ENCODE results near the gene KDM4B. TPM values are rescaled to one million over a fixed set of nuclear protein-coding genes. Genes with fewer than 3 reads are reported as not detected.
A peak's percentile ranks its signal among the peaks of the same experiment; 100 is the strongest.

Gene KDM4B
- total and polyA plus RNA-seq, 2 of the 8 experiments (the other 6 are each of a cell fraction or from before 2014, with no cell fraction given) = 12.0 to 31.9 TPM

DNA sequence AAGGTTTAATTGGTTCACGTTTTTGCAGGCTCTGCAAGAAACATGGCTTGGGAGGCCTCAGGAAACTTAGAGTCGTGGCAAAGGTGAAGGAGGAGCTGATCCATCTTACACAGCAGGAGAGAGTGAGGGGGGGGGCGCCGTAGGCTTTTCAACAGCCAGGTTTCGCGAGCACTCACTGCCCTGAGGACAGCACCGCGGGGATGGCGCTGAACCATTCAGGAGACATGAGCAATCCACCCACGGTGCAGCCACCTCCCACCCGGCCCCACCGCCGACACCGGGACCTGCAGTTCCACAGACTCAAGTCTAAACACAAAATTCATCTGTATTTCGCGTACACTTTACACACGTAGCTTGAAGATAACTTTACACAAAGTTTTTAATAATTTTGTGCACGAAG, 73.6 kb downstream of the KDM4B start:
- Histone ChIP-seq H3K18ac (ENCODE audit: extremely low read depth, low read length) (no peak overlapping the region), H3K56ac (replicated peaks; ENCODE audit: insufficient read length, low read depth, low read length) (no peak overlapping the region), H2AK5ac (ENCODE audit: low read depth, low read length) (no peak overlapping the region), H2AFZ (ENCODE audit: low read length) (no peak overlapping the region), H3K79me1 (ENCODE audit: low read depth, low read length) (0 out of 2 replicates have a peak, but pooled peaks cover 2% of the 10 kb centered on the region), H3K9ac (replicated peaks in 1 of 4; ENCODE audit: extremely low read depth in 1 of 4, low read depth in 3 of 4, low read length in 3 of 4) (no peak overlapping the region; a peak in 1 of 7 replicates), H3K27me3 (replicated peaks in 1 of 4; ENCODE audit: control insufficient read depth in 3 of 4, extremely low read depth in 1 of 4, insufficient read depth in 3 of 4, low read length in 3 of 4) (no peaks in the 10 kb centered on the region), H3K79me2 (ENCODE audit: control insufficient read depth in 1 of 2, insufficient read depth in 2 of 2, low read length in 2 of 2) (peaks cover 0 to 6% of the 10 kb centered on the region in 2 experiments; a peak in 1 of 4 replicates), H2BK20ac (ENCODE audit: low read length) (no peak overlapping the region), H3K27ac (ENCODE audit: low read depth, low read length) (no peak overlapping the region), H3K4me3 (ENCODE audit: extremely low read depth in 1 of 4, insufficient read depth in 2 of 4, low read depth in 3 of 4, low read length in 4 of 4) (no peak overlapping the region), H2BK120ac (replicated peaks; ENCODE audit: low read depth, low read length) (no peak overlapping the region), H3K4me1 (replicated peaks in 1 of 4; ENCODE audit: control insufficient read depth in 3 of 4, insufficient read depth in 4 of 4, low read length in 3 of 4) (no peaks in the 10 kb centered on the region), H3K23me2 (ENCODE audit: low read depth, low read length) (no peaks in the 10 kb centered on the region), H3K23ac (ENCODE audit: insufficient read length) (no peak overlapping the region), H4K8ac (ENCODE audit: extremely low read depth, insufficient read depth, low read length) (no peak overlapping the region), H3K9me3 (ENCODE audit: insufficient read depth in 2 of 2, low read depth in 1 of 2, low read length in 1 of 2) (no peaks in the 10 kb centered on the region), H2BK5ac (ENCODE audit: low read depth, low read length) (no peak overlapping the region), H4K5ac (ENCODE audit: insufficient read length, low read depth, low read length) (no peak overlapping the region), H2BK15ac (ENCODE audit: low read length) (no peak overlapping the region), H3K4me2 (ENCODE audit: insufficient read depth in 1 of 2, low read depth in 2 of 2, low read length in 2 of 2) (no peak overlapping the region), H2BK12ac (ENCODE audit: low read depth, low read length) (no peak overlapping the region), H3K4ac (replicated peaks; ENCODE audit: insufficient read length, low read depth, low read length) (no peak overlapping the region), H4K91ac (replicated peaks; ENCODE audit: insufficient read length, low read length) (no peak overlapping the region), H3K14ac (ENCODE audit: insufficient read length) (no peak overlapping the region), H4K20me1 (replicated peaks in 1 of 2; ENCODE audit: control insufficient read depth in 1 of 2, insufficient read depth in 2 of 2, low read length in 2 of 2) (peaks cover 2 to 15% of the 10 kb centered on the region in 2 experiments), H3K36me3 (ENCODE audit: control insufficient read depth in 2 of 4, insufficient read depth in 4 of 4, low read length in 3 of 4) (peaks cover 5 to 16% (median 9%) of the 10 kb centered on the region in 4 experiments; a peak in 6 of 8 replicates)
- ChIA-PET POLR2A (ENCODE audit: partially characterized antibody) (no interaction called here), CTCF (ENCODE audit: partially characterized antibody) (interaction anchor here (0.6 to 1.7 kb wide), 6 partner anchors 10 to 1176 kb away, joined by 3 to 6 read pairs (median 3); no protein-coding TSS in a partner anchor)
- 90% methylated on average over 17 of the region's 18 CpGs; no CpG with 5 or more reads in 1 of the 2 experiments for WGBS, 2 experiments (ENCODE audit: extremely low coverage in 1 of 2, insufficient coverage in 1 of 2, insufficient read length in 1 of 2, insufficient replicate concordance in 2 of 2, low coverage in 1 of 2, low lambda C conversion rate in 2 of 2, missing lambda C conversion rate in 1 of 2)
- no peak for FAIRE-seq
- DNase-seq (ENCODE audit: low read depth in 1 of 2, low spot score in 2 of 2) = no peak
- peak in 1 of 2 experiments; percentile 37; a peak in 1 of 3 replicates for TF ChIP-seq EP300 (IDR thresholded peaks at IDR 0.05; ENCODE audit: borderline replicate concordance in 1 of 2, low read depth in 2 of 2, low read length in 2 of 2)
- TF ChIP-seq SP4 (IDR thresholded peaks at IDR 0.05; ENCODE audit: low read length) = no peak
